HUES6 (cell line): Measurements from ENCODE around the gene PARP12.

Experiments
- H3K27ac ChIP-seq: 2 replicates; pipeline ENCODE4 v1.7.0; 2013; ENCODE audit warnings: low read depth, mild to moderate bottlenecking, low read length, inconsistent platforms
- H3K27me3 ChIP-seq: 2 replicates; pipeline ENCODE4 v1.6.1; 2013; ENCODE audit warnings: low read length; ENCODE audit not compliant: control insufficient read depth, insufficient read depth
- H3K36me3 ChIP-seq: 2 replicates; pipeline ENCODE4 v1.6.1; 2013; ENCODE audit warnings: low read length; ENCODE audit not compliant: control insufficient read depth, insufficient read depth
- H3K4me1 ChIP-seq: 2 replicates; pipeline ENCODE4 v1.6.1; 2013; ENCODE audit warnings: low read length; ENCODE audit not compliant: control insufficient read depth, insufficient read depth
- H3K4me3 ChIP-seq: 2 replicates; pipeline ENCODE4 v1.5.1; 2013; ENCODE audit warnings: low read depth, low read length
- H3K9ac ChIP-seq: one replicate; pipeline ENCODE4 v1.6.1; 2013; ENCODE audit warnings: mild to moderate bottlenecking, low read length
- H3K9me3 ChIP-seq: 2 replicates; pipeline ENCODE4 v1.6.1; 2013; ENCODE audit warnings: low read depth, low read length; ENCODE audit not compliant: control insufficient read depth, insufficient read depth

Gene PARP12

DNA sequence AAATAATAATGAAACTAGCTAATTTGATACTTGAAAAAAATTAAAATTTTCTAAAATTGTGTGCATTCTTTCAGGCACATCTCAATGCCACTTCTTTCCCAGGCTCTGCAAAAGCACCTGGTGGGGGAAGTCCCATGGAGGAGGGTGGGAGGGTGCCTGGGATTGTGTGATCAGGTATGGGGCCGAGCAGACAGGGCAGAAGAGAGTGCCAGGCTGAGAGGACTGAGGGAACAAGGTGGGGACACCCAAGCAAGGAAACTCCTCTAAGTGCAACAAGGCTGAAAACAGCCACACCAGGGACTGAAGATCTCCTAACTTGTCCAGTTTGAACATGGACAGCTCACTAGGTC lies 13.8 kb downstream of the PARP12 start:
- H3K27ac ChIP-seq, result no peak overlapping the region
- no peaks in the 10 kb centered on the region for H3K4me1 ChIP-seq
- no peaks in the 10 kb centered on the region for H3K9me3 ChIP-seq
- H3K9ac ChIP-seq, result no peak overlapping the region
- no peaks in the 10 kb centered on the region; the same call in 1 of the 2 replicates for H3K36me3 ChIP-seq
- H3K4me3 ChIP-seq, result no peak overlapping the region
- H3K27me3 ChIP-seq, result no peaks in the 10 kb centered on the region

DNA sequence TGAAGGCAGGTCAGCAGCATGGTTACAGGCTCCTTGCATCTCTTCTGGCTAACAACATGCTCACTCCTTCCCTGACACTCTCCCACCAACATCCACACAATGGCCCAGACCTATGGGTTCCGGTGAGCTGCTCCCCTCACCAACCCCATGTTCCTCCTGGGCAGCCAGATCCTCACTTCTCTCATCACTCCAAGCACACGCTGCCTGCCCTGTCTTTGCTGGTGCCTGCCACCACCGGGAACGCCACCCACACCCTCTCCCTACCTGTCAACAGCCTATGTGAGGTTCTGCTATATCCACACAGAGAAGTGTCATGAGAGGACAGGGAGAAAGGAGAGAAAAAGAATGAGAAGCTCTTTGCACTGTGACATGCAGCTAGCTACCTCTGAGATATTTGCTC lies 14.6 kb downstream of the PARP12 start:
- H3K9ac ChIP-seq, result no peak overlapping the region
- no peak overlapping the region for H3K4me3 ChIP-seq
- H3K9me3 ChIP-seq, result no peaks in the 10 kb centered on the region
- H3K36me3 ChIP-seq, result no peaks in the 10 kb centered on the region; the same call in 1 of the 2 replicates
- no peaks in the 10 kb centered on the region for H3K27me3 ChIP-seq
- H3K4me1 ChIP-seq, result no peaks in the 10 kb centered on the region
- no peak overlapping the region for H3K27ac ChIP-seq

GRCh38 chr7:140047197-140047596 lies 15.6 kb downstream of the PARP12 start:
- Histone ChIP-seq H3K36me3 (no peaks in the 10 kb centered on the region; the same call in 1 of the 2 replicates), H3K27ac (no peak overlapping the region), H3K9me3 (no peaks in the 10 kb centered on the region), H3K27me3 (no peaks in the 10 kb centered on the region), H3K4me3 (no peak overlapping the region), H3K4me1 (no peaks in the 10 kb centered on the region), H3K9ac (no peak overlapping the region)

DNA sequence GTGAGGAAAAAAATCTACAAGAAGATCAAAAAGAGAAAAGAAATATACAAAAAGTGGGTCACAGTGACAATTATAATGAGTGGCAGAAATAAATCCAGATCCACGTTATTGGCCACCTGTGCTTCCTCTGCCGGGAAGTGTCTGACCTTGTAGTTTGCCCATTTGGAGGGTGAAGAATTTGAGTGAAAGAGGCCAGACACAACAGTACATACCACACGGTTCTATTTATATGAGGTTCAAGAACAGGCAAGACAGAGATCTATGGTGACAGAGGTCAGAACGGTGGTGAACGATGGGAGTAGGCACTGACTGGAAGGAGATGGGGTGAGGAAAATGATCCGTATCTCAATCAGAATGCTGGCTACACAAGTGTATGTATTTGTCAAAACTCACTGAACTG lies 17.1 kb downstream of the PARP12 start:
- Histone ChIP-seq H3K27ac (no peak overlapping the region), H3K4me3 (no peak overlapping the region), H3K9me3 (no peaks in the 10 kb centered on the region), H3K36me3 (no peaks in the 10 kb centered on the region; the same call in 1 of the 2 replicates), H3K9ac (no peak overlapping the region), H3K27me3 (no peaks in the 10 kb centered on the region), H3K4me1 (no peaks in the 10 kb centered on the region)

DNA sequence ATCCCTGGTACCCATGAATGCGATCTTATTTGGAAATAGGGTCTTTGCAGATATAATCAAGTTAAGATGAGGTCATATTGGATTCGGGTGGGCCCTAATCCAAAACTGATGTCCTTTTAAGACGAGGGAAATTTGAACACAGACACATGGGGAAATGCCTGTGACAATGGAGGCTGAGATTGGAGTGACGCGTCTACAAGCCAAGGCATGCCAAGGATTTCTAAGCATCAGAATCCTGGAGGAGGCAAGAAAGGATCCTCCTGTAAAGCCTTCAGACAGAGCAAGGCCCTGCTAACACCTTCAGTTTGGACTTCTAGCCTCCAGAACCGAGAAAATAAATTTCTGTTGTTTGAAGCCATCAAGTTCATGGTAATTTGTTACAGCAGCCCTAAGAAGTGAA lies 18.5 kb downstream of the PARP12 start:
- Histone ChIP-seq H3K9me3 (no peaks in the 10 kb centered on the region), H3K4me3 (no peak overlapping the region), H3K27ac (no peak overlapping the region), H3K9ac (no peak overlapping the region), H3K27me3 (no peaks in the 10 kb centered on the region), H3K36me3 (no peaks in the 10 kb centered on the region; the same call in 1 of the 2 replicates), H3K4me1 (no peaks in the 10 kb centered on the region)

- Histone ChIP-seq H3K9ac (no peak overlapping the region), H3K27ac (no peak overlapping the region), H3K4me3 (no peak overlapping the region), H3K27me3 (no peaks in the 10 kb centered on the region), H3K4me1 (no peaks in the 10 kb centered on the region), H3K36me3 (no peaks in the 10 kb centered on the region; the same call in 1 of the 2 replicates), H3K9me3 (no peaks in the 10 kb centered on the region)
Measured at GRCh38 chr7:140042386-140042670, 20.4 kb downstream of the PARP12 start.

GRCh38 chr7:140041659-140042385 lies 20.9 kb downstream of the PARP12 start:
- Histone ChIP-seq H3K4me3 (no peak overlapping the region), H3K9ac (no peak overlapping the region), H3K27me3 (no peaks in the 10 kb centered on the region), H3K27ac (no peak overlapping the region), H3K9me3 (no peaks in the 10 kb centered on the region), H3K4me1 (no peaks in the 10 kb centered on the region), H3K36me3 (no peaks in the 10 kb centered on the region; the same call in 1 of the 2 replicates)

DNA sequence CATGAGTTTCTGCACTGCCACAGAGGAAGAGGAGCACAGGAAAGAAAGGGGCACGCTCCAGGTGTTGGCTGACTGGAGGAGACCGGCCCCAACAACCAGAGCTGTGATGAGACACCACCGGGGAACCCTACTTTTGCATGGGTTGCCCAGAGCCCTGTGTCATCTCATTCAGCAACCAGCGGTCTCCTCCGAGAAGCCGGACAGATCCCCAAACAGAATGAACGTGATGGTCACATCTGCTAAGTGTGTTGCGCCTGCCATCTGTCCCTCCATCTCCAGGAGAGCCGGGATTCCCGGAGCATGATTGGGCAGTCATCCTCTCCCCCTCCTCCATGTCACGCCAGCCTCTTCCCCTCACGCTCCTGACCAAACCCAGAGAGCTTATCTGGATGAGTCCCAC lies 22.9 kb downstream of the PARP12 start:
- Histone ChIP-seq H3K4me1 (no peaks in the 10 kb centered on the region), H3K9me3 (no peaks in the 10 kb centered on the region), H3K9ac (no peak overlapping the region), H3K4me3 (no peak overlapping the region), H3K36me3 (no peaks in the 10 kb centered on the region), H3K27ac (no peak overlapping the region), H3K27me3 (no peaks in the 10 kb centered on the region)

GRCh38 chr7:140039066-140039465 lies 23.7 kb downstream of the PARP12 start:
- no peak overlapping the region for H3K9ac ChIP-seq
- no peaks in the 10 kb centered on the region for H3K4me1 ChIP-seq
- H3K27me3 ChIP-seq, result no peaks in the 10 kb centered on the region
- H3K9me3 ChIP-seq, result no peaks in the 10 kb centered on the region
- no peak overlapping the region for H3K27ac ChIP-seq
- no peaks in the 10 kb centered on the region for H3K36me3 ChIP-seq
- H3K4me3 ChIP-seq, result no peak overlapping the region

- Histone ChIP-seq H3K4me1 (no peaks in the 10 kb centered on the region), H3K4me3 (no peak overlapping the region), H3K9me3 (no peaks in the 10 kb centered on the region), H3K36me3 (no peaks in the 10 kb centered on the region), H3K9ac (no peak overlapping the region), H3K27me3 (no peaks in the 10 kb centered on the region), H3K27ac (no peak overlapping the region)
Measured at GRCh38 chr7:140036224-140036962, 26.4 kb downstream of the PARP12 start.

DNA sequence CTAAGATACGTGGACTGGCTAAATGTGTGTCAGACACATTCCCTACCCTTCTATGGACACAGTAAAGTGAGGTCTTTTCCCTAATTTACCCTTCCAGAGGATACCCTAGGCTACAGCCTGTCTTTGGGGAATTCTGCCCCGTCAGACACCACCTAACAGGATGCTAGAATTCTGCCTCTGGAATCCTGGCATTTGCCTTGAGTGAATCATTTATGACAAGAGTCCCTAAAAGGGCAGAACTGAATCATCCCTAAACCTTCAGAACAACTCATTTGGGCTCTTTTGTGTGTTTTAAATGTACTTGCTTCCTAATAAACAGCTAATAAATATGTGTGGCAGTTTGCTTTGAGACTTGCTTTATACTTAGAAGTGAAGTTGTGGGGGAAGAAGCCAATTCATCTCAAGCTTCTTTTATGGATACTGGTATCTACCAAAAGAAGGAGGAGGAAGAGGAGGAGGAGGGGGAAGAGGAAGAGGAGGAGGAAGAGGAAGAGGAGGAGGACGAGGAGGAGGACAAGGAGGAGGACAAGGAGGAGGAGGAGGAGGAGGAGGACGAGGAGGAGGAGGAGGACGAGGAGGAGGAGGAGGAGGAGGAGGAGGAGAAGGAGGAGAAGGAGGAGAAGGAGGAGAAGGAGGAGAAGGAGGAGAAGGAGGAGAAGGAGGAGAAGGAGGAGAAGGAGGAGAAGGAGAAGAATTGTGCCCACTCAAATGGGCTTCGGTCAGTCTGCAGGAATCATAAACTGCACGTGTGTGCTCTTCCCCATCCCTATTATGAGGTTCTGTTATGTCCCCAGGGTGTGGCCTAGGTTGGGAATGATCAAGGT lies 27.1 kb downstream of the PARP12 start:
- Histone ChIP-seq H3K4me3 (no peak overlapping the region), H3K9ac (no peak overlapping the region), H3K27ac (no peak overlapping the region), H3K36me3 (no peaks in the 10 kb centered on the region), H3K4me1 (no peaks in the 10 kb centered on the region), H3K27me3 (no peaks in the 10 kb centered on the region), H3K9me3 (no peaks in the 10 kb centered on the region)
